ENCODE results near the gene CYSTM1.

DNA sequence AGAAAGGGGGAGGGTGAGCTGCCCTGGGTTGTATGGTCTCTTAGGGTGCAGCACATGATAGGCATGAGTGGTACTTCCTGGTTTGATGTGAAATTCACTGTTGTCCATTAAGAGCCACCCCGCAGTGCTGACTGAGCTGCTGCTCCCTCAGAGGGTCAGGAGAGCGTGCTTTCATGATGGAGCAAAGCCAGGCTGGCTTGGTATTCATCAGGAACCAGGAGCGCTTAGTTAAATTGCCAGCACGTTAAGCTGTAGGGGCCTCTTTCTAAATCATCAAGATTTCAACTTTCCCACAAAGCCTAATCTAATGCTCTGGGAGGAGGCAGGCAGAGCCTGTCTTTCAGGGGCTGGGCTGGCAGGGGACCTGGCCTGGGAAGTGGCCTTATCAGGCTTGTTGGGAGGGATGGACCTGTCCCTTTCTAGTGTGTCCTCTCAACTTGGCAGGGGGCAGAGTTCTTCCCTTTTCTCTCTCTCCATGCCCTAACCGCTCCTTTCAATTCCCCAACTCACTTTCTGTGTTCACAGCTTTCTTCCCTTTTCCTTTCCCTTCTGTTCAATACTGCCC, 7.9 kb downstream of the CYSTM1 start:
- TF ChIP-seq EZH2 (IDR thresholded peaks at IDR 0.05; ENCODE audit: insufficient read depth, poor library complexity, severe bottlenecking) (no peak), EZH2phosphoT487 (IDR thresholded peaks at IDR 0.05; ENCODE audit: insufficient read depth, low read depth) (no peak)

All from GM23248 (cell line).